Thymus (tissue), 11 donors: Measurements from ENCODE around the gene ABCG4. TPM values are rescaled to one million over a fixed set of nuclear protein-coding genes. Genes with fewer than 3 reads are reported as not detected.

Experiments used
- DNase-seq, 9 donors: peaks; one replicate each; pipeline ENCODE4 v3.0.0-alpha.2; 2013; ENCODE audit warnings: low spot score in 9 of 9, low read depth in 6 of 9, missing footprints in 1 of 9
- H3K27ac ChIP-seq, 2 donors: one replicate each; pipeline ENCODE4 v1.5.1; 2013; ENCODE audit warnings: control low read depth in 1 of 2, low read depth in 1 of 2, low read length in 1 of 2, mild to moderate bottlenecking in 1 of 2, moderate library complexity in 1 of 2
- H3K27me3 ChIP-seq, 2 donors: one replicate each; pipeline ENCODE4 v1.5.1; 2013; ENCODE audit warnings: low read length in 1 of 2; ENCODE audit not compliant: control insufficient read depth in 2 of 2, insufficient read depth in 1 of 2
- H3K36me3 ChIP-seq, 2 donors: one replicate each; pipeline ENCODE4 v1.5.1; 2013; ENCODE audit warnings: low read length in 1 of 2, mild to moderate bottlenecking in 1 of 2, moderate library complexity in 1 of 2; ENCODE audit not compliant: control insufficient read depth in 2 of 2, insufficient read depth in 2 of 2
- H3K4me1 ChIP-seq, 2 donors: one replicate each; pipeline ENCODE4 v1.5.1; 2013; ENCODE audit warnings: low read length in 2 of 2; ENCODE audit not compliant: control insufficient read depth in 2 of 2, insufficient read depth in 2 of 2
- H3K4me3 ChIP-seq, 2 donors: one replicate each; pipeline ENCODE4 v1.5.1; 2013; ENCODE audit warnings: low read length in 2 of 2, control low read depth in 1 of 2, mild to moderate bottlenecking in 1 of 2
- H3K9me3 ChIP-seq, 2 donors: one replicate each; pipeline ENCODE4 v1.5.1; 2013; ENCODE audit warnings: low read length in 1 of 2, mild to moderate bottlenecking in 1 of 2; ENCODE audit not compliant: control insufficient read depth in 2 of 2, insufficient read depth in 1 of 2
- WGBS: extraction: QIAGEN DNeasy Blood & Tissue Kit; methylation state at CpG from one replicate; pipeline ENCODE4 v1.1.7; 2013; 5-methylcytosine and 5-hydroxymethylcytosine counted together
- polyA plus RNA-seq: library from polyadenylated mRNA; stranded (reverse); fragments of 200-250 nt; gene quantifications from one replicate; pipeline ENCODE4 v1.2.3, GENCODE V29; 2013
- total RNA-seq: library from RNA; stranded (reverse); fragments of 120-200 nt; gene quantifications from one replicate; pipeline ENCODE4 v1.2.4, GENCODE V29; 2013
- donor health status: healthy.

ABCG4 gene
- total and polyA plus RNA-seq, 2 donors: 0.28 to 2.8 TPM

DNA sequence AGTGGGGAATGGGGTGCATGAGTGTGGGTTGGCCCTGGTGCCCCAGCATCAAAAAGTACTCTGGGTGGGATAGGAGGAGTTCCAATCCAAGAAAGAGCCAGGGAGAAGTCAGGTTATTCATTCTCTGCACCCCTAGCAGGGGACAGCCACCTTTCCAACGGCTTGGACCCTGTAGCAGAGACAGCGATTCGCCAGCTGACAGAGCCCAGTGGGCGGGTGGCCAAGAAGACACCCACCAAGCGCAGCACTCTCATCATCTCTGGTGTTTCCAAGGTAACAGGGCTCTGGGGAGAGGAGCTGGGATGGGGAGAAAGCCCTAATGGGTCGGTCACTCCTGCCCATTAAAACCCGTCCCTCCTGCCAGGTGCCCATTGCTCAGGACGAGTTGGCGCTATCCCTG is 35.1 kb upstream of the ABCG4 start:
- Histone ChIP-seq H3K4me3 (no peak overlapping the region), H3K27me3 (no peaks in the 10 kb centered on the region), H3K9me3 (no peaks in the 10 kb centered on the region), H3K36me3 (peaks cover 59 to 61% of the 10 kb centered on the region in 2 donors), H3K27ac (no peak overlapping the region), H3K4me1 (peaks cover 23 to 34% of the 10 kb centered on the region in 2 donors)
- WGBS: 98% methylated on average over 9 of the region's 9 CpGs
- DNase-seq: no peak

DNA sequence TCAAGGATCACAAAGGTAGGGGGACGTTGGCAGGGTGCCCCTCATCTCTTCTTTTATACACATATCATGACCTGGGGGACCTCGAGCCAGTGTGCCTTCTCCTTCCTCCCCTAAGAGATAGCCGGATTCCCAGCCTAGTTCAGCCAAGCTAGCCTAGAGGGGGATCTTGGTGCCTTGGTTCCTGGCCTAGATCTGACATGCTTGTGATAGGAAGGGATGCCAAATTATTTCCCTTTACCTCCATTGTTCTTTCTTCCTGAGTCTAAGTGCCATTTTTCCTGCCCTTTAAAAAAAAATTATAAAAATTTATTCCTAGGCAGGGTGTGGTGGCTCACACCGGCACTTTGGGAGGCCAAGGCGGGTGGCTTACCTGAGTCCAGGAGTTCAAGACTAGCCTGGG is 34.5 kb upstream of the ABCG4 start:
- Histone ChIP-seq H3K27me3 (no peaks in the 10 kb centered on the region), H3K4me3 (no peak overlapping the region), H3K9me3 (no peaks in the 10 kb centered on the region), H3K4me1 (peaks cover 17 to 28% of the 10 kb centered on the region in 2 donors), H3K27ac (peak overlapping the region in 1 of 2 donors; percentile 37), H3K36me3 (peaks cover 59 to 61% of the 10 kb centered on the region in 2 donors)
- 97% methylated on average over 5 of the region's 5 CpGs for WGBS
- DNase-seq: no peak

DNA sequence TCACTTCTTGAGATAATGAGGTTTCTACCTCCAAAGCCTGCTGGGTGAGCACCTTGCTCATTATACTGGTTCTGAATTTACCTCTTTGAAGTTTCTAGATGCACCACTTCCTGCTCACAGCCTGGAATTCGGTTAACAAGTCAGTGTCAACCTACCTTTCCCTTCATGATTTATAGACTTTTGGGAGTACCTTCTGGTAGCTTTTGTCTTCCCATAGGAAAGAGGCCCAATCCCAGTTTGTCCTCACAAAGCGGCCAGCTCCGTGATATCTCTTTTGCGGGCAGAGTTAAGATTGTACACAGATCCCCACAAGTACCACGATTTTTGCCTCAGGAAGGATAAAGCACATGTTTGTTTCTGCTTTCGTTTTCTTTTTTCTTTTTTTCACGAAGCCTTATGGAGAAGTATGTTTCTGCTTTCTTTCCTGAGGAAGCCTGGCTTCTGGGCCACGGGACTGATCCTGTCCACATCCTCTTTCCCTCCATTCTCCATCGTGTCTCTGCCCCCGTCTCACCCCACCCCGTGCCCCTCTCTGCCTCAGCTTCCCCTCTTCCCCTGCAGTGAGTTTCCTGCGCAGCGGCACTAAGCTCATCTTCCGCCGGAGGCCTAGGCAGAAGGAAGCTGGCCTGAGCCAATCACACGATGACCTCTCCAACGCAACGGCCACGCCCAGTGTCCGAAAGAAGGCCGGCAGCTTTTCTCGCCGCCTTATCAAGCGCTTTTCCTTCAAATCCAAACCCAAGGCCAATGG is 33.2 kb upstream of the ABCG4 start:
- H3K27ac ChIP-seq: peak overlapping the region; percentile 86 to 88
- peaks cover 12 to 24% of the 10 kb centered on the region in 2 donors for H3K4me1 ChIP-seq
- no peaks in the 10 kb centered on the region for H3K9me3 ChIP-seq
- H3K27me3 ChIP-seq: no peaks in the 10 kb centered on the region
- peak in 2 of 9 donors; percentile 51 to 76 for DNase-seq
- WGBS: 61% methylated on average over 24 of the region's 24 CpGs
- peak overlapping the region in 1 of 2 donors; percentile 6 for H3K4me3 ChIP-seq
- H3K36me3 ChIP-seq: peaks cover 51 to 56% of the 10 kb centered on the region in 2 donors

DNA sequence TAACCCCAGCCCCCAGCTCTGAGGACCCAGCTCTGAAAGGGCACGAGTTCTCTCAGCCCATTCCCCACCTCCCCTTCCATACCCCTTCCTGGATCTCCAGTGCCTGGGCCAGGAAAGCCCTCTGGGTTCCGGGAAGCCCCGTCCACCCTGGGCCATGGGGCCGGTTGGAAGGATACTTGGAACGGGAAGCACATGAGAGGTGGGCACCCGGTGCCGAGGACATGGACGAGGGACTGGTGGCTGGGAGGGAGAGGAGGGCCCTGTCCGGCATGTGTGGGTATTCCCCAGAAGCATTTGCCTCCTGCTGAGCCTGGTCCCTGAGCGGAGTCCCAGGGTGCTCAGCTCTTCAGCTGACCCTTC is 32.6 kb upstream of the ABCG4 start:
- H3K36me3 ChIP-seq: peaks cover 48 to 50% of the 10 kb centered on the region in 2 donors
- H3K4me3 ChIP-seq: no peak overlapping the region
- H3K27ac ChIP-seq: peak overlapping the region; percentile 86 to 88

DNA sequence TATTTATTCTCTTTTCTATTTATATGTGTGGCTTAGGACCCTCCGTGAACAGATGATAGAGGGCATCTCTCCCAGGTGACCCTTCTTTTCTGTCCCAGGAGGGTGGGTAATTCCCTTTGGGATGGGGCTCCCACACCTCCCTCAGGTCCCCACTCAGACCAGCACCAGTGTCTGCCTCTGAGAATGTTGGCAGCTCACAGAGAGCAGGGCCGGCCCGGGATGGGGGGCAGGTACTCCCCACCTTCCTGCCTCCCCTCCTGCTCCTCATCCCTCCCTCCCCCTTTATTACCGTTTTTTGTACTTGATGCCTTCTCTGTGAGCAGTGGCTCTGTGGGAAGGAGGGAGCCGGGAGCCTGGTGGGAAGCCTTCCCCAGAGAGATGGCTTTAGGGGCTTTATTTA is 32.3 kb upstream of the ABCG4 start:
- Histone ChIP-seq H3K36me3 (peaks cover 45 to 46% of the 10 kb centered on the region in 2 donors), H3K27me3 (no peaks in the 10 kb centered on the region), H3K4me1 (peaks cover 16 to 29% of the 10 kb centered on the region in 2 donors), H3K4me3 (no peak overlapping the region), H3K9me3 (no peaks in the 10 kb centered on the region), H3K27ac (peak overlapping the region in 1 of 2 donors; percentile 11)
- no peak for DNase-seq
- over 99% methylated on average over 5 of the region's 5 CpGs for WGBS

More for the DNA sequence above, 32.6 kb upstream of the ABCG4 start:
- no peak for DNase-seq
- Histone ChIP-seq H3K4me1 (peaks cover 16 to 29% of the 10 kb centered on the region in 2 donors), H3K27me3 (no peaks in the 10 kb centered on the region), H3K9me3 (no peaks in the 10 kb centered on the region)
- 95% methylated on average over 10 of the region's 10 CpGs for WGBS

DNA sequence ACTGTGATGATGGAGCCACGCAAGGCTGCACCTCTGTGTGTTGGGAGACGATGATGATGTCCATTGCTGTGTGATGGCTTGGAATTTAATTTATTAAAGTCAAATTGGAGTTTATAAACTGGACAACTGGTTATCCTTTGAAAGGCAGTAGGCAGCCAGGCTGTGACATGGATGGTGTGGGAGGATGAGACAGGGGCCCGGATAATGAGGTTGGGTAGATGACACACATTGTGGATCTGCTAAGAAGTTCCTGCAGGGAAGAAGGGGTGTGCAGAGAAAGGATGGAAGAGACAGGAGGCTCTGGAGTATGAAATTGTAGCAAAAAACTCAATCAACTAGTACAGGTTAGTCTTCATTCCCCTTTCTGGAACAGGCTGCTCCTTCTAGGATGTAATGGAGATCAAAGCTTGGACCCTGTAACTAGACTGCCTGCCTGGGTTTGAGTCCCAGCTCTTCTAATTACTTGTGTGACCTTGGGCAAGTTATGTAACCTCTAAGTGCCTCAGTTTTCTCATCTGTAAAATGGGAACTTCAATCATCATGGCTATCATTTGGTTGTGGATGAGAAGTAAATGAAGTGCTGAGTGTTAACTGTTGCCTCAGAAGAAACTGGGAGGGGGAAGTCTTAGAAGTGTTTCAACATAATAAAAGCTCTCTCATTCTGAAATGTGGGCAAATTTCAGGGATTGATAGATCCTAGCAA is 31.7 kb upstream of the ABCG4 start:
- DNase-seq: no peak
- H3K27ac ChIP-seq: no peak overlapping the region
- peaks cover 39 to 41% of the 10 kb centered on the region in 2 donors for H3K36me3 ChIP-seq
- no peaks in the 10 kb centered on the region for H3K27me3 ChIP-seq
- H3K4me3 ChIP-seq: no peak overlapping the region
- peaks cover 18 to 32% of the 10 kb centered on the region in 2 donors for H3K4me1 ChIP-seq
- 96% methylated on average over 3 of the region's 3 CpGs for WGBS
- no peaks in the 10 kb centered on the region for H3K9me3 ChIP-seq

DNA sequence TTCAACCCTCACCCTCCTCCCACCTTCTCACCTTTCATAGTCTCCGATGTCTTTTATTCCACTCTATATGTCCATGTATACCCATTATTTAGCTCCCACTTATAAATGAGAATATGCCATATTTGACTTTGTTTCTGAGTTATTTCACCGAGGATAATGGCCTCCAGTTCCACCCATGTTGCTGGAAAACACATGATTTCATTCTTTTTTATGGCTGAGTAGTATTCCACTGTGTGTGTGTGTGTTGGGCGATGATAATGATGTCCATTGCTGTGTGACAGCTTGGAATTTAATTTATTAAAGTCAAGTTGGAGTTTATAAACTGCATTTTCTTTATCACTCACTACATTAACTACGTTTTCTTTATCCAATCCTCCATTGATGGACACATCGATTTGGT is 30.6 kb upstream of the ABCG4 start:
- WGBS: 96% methylated on average over 5 of the region's 5 CpGs
- H3K4me3 ChIP-seq: no peak overlapping the region
- no peaks in the 10 kb centered on the region for H3K27me3 ChIP-seq
- no peak overlapping the region for H3K27ac ChIP-seq
- peaks cover 23 to 40% of the 10 kb centered on the region in 2 donors for H3K4me1 ChIP-seq
- H3K9me3 ChIP-seq: no peaks in the 10 kb centered on the region
- no peak for DNase-seq
- H3K36me3 ChIP-seq: peaks cover 28 to 30% of the 10 kb centered on the region in 2 donors

DNA sequence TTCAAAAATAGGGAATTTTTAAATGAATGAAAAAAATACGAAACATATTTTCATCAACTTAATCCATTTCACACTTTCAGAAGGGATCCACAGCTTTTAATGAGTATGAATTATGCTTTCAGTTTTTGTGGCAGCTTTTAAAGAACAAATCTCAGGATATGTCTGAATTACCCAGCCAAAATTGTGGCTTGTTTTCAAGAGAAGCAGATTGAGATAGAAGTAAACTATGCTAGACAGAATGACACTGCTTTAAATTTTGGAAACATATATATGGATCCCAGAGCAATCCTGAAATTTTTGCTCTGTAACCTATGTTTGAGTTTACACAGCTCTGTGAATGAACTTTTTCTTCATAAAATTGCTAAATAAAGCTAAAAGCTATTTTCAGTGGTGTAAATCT is 29.9 kb upstream of the ABCG4 start:
- H3K4me1 ChIP-seq: peaks cover 23 to 40% of the 10 kb centered on the region in 2 donors
- WGBS: 100% methylated on average over 1 of the region's 1 CpG
- no peak for DNase-seq

DNA sequence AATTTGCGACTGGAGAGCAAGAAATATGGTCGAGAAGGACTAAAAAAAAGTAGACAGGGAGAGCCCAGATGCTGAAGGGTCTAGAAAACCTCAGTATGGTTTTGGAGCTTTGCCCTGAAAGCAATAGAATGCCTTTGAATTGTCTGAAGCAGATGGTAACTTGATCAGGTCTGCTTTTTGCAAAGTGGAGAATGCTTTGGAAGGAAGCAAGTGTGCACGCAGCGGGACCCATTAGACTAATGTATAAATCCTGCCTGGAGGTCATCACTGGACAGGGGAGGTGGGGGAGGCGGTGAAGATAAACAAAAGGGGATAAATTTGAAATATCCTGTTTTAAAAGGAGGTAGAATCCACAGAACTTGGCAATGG is 28.2 kb upstream of the ABCG4 start:
- WGBS: 62% methylated on average over 5 of the region's 5 CpGs
- Histone ChIP-seq H3K4me3 (peak overlapping the region; percentile 32 to 76), H3K9me3 (no peaks in the 10 kb centered on the region), H3K4me1 (peaks cover 18 to 25% of the 10 kb centered on the region in 2 donors), H3K36me3 (peaks cover 30% of the 10 kb centered on the region in 2 donors), H3K27me3 (no peaks in the 10 kb centered on the region), H3K27ac (peak overlapping the region in 1 of 2 donors; percentile 48)
- DNase-seq: no peak

More for the DNA sequence above, 29.9 kb upstream of the ABCG4 start:
- no peaks in the 10 kb centered on the region for H3K27me3 ChIP-seq
- H3K9me3 ChIP-seq: no peaks in the 10 kb centered on the region
- H3K4me3 ChIP-seq: no peak overlapping the region
- H3K36me3 ChIP-seq: peaks cover 23 to 28% of the 10 kb centered on the region in 2 donors
- no peak overlapping the region for H3K27ac ChIP-seq
